GM12864 (cell line): ENCODE measurements around the gene SLC35E2B.
"Not testable (repeated sequence)": the region's sequence is repeated elsewhere in the genome, so short reads cannot be mapped to it uniquely, and the experiment has no call there.

Source experiments
- DNase-seq: peaks from one replicate; pipeline ENCODE4 v3.0.0-alpha.2; 2011; ENCODE audit warnings: low read depth
- H3K4me3 ChIP-seq: 2 replicates; pipeline ENCODE4 v1.5.1; 2011; ENCODE audit warnings: mild to moderate bottlenecking, low read depth, low read length, control low read depth
- TF ChIP-seq, protein P1 (sequence below): IDR thresholded peaks from 2 replicates; pipeline ENCODE4 v1.5.1; 2011; ENCODE audit warnings: low read depth, mild to moderate bottlenecking, moderate library complexity, low read length, control low read depth, inconsistent platforms; ENCODE audit errors: missing control alignments

Gene SLC35E2B

DNA sequence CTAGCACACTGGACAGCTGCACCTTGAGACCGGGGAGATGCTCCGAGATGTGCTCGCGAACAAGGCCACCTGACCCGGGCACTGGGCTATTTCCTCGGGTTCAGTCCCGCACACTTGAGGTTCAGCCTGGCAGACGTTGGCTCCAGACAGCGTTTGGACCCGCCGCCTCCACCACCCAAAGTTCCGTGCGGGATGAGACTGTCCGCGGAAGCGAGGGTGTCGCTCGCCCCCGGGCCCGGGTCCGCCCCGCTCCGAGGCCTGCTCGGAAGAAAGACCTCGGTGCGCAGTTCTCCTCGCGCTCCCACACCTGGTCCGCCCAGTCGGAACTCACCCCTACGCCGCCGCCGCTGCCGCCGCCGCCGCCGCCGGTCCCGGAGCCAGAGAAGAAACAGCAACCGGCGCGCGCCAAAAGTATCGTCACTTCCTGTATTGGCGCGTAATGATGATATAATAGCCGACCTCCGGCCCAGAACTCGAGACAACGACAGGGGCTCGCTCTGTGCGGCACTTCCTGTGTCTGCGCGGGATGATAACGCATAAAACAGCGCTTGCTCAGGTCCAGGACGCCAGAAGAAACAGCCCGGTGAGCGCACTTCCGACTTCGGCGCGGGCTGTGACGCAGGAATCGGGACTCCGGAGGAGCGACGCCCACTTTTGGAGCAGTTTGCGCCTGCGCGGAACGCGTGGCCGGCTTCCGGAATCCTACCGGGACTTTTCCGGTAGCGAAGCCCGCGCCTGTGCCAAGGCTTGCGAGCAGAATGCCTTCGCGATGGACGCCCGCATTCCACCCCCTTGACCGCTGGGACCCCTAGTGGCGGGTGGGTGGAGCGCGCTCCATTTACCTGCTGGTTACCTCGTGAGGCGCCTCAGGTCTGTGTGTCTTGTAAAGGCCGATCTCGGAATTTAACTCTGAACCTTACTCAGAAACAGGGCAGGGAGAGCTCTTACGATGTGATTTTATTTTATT lies 33.7 kb downstream of the SLC35E2B start, which contains the start of gene CDK11B:
Gene CDK11B (minus strand): TSS at position 422 of the 967 bp plus-strand sequence. CDS start 1,519 bp downstream, outside the sequence.
- H3K4me3 ChIP-seq = peak within 1 kb of the TSS; percentile 51
- peak; percentile 93 for DNase-seq

GRCh38 chr1:1648265-1648664 lies 44.3 kb downstream of the SLC35E2B start:
- not testable (repeated sequence) for H3K4me3 ChIP-seq, DNase-seq

GRCh38 chr1:1647567-1648241 lies 44.9 kb downstream of the SLC35E2B start:
- H3K4me3 ChIP-seq, DNase-seq: not testable (repeated sequence)

GRCh38 chr1:1646326-1646725 lies 46.3 kb downstream of the SLC35E2B start:
- DNase-seq, H3K4me3 ChIP-seq: not testable (repeated sequence)

GRCh38 chr1:1640711-1641461 lies 51.7 kb downstream of the SLC35E2B start:
- H3K4me3 ChIP-seq, DNase-seq: not testable (repeated sequence)

- H3K4me3 ChIP-seq, DNase-seq: not testable (repeated sequence)
These were observed 52.5 kb downstream of the SLC35E2B start for GRCh38 chr1:1640081-1640480.

GRCh38 chr1:1639368-1639767 lies 53.2 kb downstream of the SLC35E2B start:
- DNase-seq, H3K4me3 ChIP-seq: not testable (repeated sequence)

DNA sequence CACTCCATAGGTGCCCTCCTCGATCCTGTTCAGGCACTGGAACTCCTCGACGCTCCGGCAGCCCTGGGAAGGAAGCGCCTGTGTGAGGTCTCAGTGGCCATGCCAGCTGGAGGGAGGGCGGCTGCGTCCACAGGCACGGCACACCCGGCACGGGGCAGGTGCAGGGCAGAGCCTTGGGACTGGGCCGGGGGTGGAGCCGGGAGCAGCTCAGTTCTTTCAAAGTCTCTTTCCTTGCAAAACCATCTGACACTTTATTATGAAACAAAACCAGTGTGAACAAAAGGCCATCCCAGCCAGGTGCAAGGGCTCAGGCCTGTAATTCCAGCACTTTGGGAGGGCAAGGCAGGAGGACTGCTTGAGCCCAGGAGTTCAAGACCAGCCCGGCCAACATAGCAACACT lies 54.1 kb downstream of the SLC35E2B start:
- not testable (repeated sequence) for DNase-seq, H3K4me3 ChIP-seq

GRCh38 chr1:1637479-1637875 lies 55.1 kb downstream of the SLC35E2B start:
- not testable (repeated sequence) for DNase-seq, H3K4me3 ChIP-seq

DNA sequence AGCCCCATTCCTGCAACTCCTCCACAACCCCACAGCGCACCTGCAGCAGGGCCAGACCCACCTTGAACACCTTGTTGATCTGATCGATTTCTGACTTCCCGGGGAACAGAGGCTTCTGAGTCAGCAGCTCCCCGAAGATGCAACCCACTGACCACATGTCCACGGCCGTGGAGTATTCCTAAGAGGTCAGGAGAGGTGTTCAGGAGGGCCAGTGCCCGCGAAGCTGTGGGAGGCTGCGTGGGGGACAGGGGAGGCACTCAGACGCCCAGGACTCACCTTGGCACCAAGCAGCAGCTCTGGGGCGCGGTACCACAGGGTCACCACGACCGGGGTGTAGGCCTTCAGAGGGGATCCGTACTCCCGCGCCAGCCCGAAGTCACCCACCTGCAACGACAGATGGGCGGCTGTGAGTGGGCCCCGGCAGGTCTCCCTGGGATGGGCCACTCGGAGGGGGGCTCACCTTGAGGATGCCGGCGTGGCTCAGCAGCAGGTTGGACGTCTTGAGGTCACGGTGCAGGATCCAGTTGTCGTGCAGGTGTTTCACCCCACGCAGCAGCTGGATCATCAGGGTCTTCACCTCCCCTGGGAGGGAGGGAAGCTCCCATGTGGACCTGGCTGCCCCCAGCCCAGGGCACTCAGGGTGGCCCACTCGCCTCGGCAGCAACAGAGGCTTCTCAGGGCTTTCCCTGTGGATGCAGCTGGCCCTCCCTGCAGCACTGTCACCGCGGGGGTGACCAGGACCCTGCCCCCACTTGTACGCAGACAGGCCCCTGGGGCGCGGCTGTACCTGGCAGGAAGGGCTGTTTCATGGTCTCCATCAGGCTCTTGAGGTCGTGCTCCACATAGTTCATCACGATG lies 55.7 kb downstream of the SLC35E2B start:
- not testable (repeated sequence) for H3K4me3 ChIP-seq, DNase-seq

GRCh38 chr1:1634613-1635012 lies 58.0 kb downstream of the SLC35E2B start:
- H3K4me3 ChIP-seq, DNase-seq: not testable (repeated sequence)

DNA sequence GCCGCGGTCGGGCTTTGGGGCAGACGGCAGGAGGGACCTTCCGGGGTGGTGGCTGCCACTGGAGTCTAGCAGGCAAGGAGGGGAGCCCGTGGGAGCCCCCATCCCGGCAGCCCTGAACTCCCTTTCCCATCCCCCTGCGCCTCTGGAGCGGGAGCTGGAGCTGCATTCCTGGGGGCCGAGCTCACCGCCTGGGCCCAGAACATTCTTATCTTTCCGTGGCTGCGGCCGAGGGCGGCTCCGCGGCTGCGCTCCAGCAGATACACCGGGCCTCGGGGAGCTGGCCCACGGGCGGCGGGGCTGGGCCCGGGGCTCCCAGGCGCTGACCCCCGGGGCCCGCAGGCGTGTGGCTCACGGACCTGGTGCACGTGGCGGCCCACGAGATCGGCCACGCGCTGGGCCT lies 59.2 kb downstream of the SLC35E2B start:
- H3K4me3 ChIP-seq, DNase-seq: not testable (repeated sequence)

DNA sequence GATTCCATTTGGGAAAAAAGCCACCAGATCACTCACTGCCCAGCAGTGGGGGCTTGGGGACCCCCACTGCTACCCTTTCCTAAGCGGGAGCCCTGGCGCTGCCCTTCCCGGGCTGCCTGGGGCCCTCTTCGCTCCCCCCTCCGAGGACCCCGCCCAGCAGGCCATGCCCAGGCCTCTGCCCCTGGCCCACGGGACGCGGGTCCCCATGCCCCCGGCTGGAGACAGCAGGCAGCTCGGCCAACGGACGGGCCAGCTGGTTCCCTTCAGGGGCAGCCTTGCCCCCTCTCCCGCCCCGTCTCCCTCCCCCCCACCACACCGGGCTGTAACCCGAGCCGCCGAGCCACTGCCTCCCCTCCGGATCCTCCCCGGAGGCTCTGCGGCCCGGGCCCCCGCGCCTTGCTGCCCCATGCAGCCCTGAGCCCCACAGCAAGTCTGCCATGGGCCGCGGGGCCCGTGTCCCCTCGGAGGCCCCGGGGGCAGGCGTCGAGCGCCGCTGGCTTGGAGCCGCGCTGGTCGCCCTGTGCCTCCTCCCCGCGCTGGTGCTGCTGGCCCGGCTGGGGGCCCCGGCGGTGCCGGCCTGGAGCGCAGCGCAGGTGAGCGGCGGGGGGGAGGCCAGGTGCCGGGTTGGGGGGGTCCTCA lies 60.7 kb downstream of the SLC35E2B start, which contains the start of gene MMP23B:
Gene MMP23B (plus strand): TSS at position 392 of the 639 bp plus-strand sequence. CDS start 46 bp downstream, at position 438.
- no peak for DNase-seq
- TF ChIP-seq, protein P1, sequence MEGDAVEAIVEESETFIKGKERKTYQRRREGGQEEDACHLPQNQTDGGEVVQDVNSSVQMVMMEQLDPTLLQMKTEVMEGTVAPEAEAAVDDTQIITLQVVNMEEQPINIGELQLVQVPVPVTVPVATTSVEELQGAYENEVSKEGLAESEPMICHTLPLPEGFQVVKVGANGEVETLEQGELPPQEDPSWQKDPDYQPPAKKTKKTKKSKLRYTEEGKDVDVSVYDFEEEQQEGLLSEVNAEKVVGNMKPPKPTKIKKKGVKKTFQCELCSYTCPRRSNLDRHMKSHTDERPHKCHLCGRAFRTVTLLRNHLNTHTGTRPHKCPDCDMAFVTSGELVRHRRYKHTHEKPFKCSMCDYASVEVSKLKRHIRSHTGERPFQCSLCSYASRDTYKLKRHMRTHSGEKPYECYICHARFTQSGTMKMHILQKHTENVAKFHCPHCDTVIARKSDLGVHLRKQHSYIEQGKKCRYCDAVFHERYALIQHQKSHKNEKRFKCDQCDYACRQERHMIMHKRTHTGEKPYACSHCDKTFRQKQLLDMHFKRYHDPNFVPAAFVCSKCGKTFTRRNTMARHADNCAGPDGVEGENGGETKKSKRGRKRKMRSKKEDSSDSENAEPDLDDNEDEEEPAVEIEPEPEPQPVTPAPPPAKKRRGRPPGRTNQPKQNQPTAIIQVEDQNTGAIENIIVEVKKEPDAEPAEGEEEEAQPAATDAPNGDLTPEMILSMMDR = no peak
- H3K4me3 ChIP-seq = no peak within 1 kb of the TSS
